H1 (cell line): ENCODE measurements around the gene CTTNBP2. TPM values are rescaled to one million over a fixed set of nuclear protein-coding genes. Genes with fewer than 3 reads are reported as not detected.

Experiments
- CTCF ChIA-PET: fragments of 300-600 bp; sonication (Branson Sonifier 250); formaldehyde crosslinking; loops from one replicate; lab custom pipeline; 2021; ENCODE audit not compliant: partially characterized antibody; lab: Charles Lee
- POLR2A ChIA-PET: fragments of 300-600 bp; sonication (Branson Sonifier 250); formaldehyde crosslinking; loops from one replicate; lab custom pipeline; 2021; ENCODE audit warnings: inconsistent platforms; ENCODE audit not compliant: partially characterized antibody; lab: Charles Lee
- DNase-seq, 2 experiments: peaks; one replicate each; pipeline versions ENCODE4 v3.0.0 to v3.0.0-alpha.2; 2010 to 2022; ENCODE audit warnings: low spot score in 2 of 2, low read depth in 1 of 2, mixed read lengths in 1 of 2
- FAIRE-seq: peaks from 2 replicates; lab custom pipeline; 2011; peaks lifted over from hg19 to GRCh38; lab: Jason Lieb, UNC
- H2AFZ ChIP-seq: 2 replicates; pipeline ENCODE4 v1.8.1; 2012; ENCODE audit warnings: low read length, inconsistent platforms
- H2AK5ac ChIP-seq: 2 replicates; pipeline ENCODE4 v1.6.1; 2013; ENCODE audit warnings: low read depth, low read length
- H2BK120ac ChIP-seq: replicated peaks from 2 replicates; pipeline ENCODE3; 2013; ENCODE audit warnings: low read depth, low read length, inconsistent platforms
- H2BK12ac ChIP-seq: 2 replicates; pipeline ENCODE4 v1.6.1; 2013; ENCODE audit warnings: low read depth, low read length
- H2BK15ac ChIP-seq: 2 replicates; pipeline ENCODE4 v1.6.1; 2013; ENCODE audit warnings: low read length
- H2BK20ac ChIP-seq: 2 replicates; pipeline ENCODE4 v1.6.1; 2013; ENCODE audit warnings: low read length
- H2BK5ac ChIP-seq: 2 replicates; pipeline ENCODE4 v1.6.1; 2013; ENCODE audit warnings: low read depth, low read length
- H3K14ac ChIP-seq: 2 replicates; pipeline ENCODE4 v1.6.1; 2013; ENCODE audit warnings: inconsistent platforms; ENCODE audit not compliant: insufficient read length
- H3K18ac ChIP-seq: 2 replicates; pipeline ENCODE4 v1.6.1; 2013; ENCODE audit warnings: low read length; ENCODE audit errors: extremely low read depth
- H3K23ac ChIP-seq: 2 replicates; pipeline ENCODE4 v1.6.1; 2013; ENCODE audit warnings: inconsistent platforms; ENCODE audit not compliant: insufficient read length
- H3K23me2 ChIP-seq: 2 replicates; pipeline ENCODE4 v1.6.1; 2013; ENCODE audit warnings: low read depth, low read length
- H3K27ac ChIP-seq: 2 replicates; pipeline ENCODE4 v1.6.1; 2011; ENCODE audit warnings: low read depth, low read length, inconsistent platforms
- H3K27me3 ChIP-seq, 4 experiments: replicated peaks in 1 of 4; 1 replicate in 1 of 4; 2 replicates in 3 of 4; pipeline versions ENCODE4 v1.6.1 to v1.8.1; 2011 to 2013; ENCODE audit warnings: low read length in 3 of 4, mild to moderate bottlenecking in 3 of 4, inconsistent platforms in 2 of 4, mixed read lengths in 2 of 4, moderate library complexity in 1 of 4; ENCODE audit not compliant: control insufficient read depth in 3 of 4, insufficient read depth in 3 of 4; ENCODE audit errors: extremely low read depth in 1 of 4
- H3K36me3 ChIP-seq, 4 experiments: 2 replicates each; pipeline versions ENCODE4 v1.6.1 to v1.8.1; 2011 to 2013; ENCODE audit warnings: mild to moderate bottlenecking in 4 of 4, low read length in 3 of 4, moderate library complexity in 2 of 4, control low read depth in 1 of 4, inconsistent platforms in 1 of 4; ENCODE audit not compliant: insufficient read depth in 4 of 4, control insufficient read depth in 2 of 4
- H3K4ac ChIP-seq: replicated peaks from 2 replicates; pipeline ENCODE3; 2013; ENCODE audit warnings: low read length, low read depth, mixed read lengths, inconsistent platforms; ENCODE audit not compliant: insufficient read length
- H3K4me1 ChIP-seq, 4 experiments: replicated peaks in 1 of 4; 1 replicate in 1 of 4; 2 replicates in 3 of 4; pipeline versions ENCODE4 v1.6.1 to v1.8.1; 2011 to 2013; ENCODE audit warnings: low read length in 3 of 4, inconsistent platforms in 2 of 4, mixed read lengths in 1 of 4; ENCODE audit not compliant: insufficient read depth in 4 of 4, control insufficient read depth in 3 of 4
- H3K4me2 ChIP-seq, 2 experiments: 2 replicates each; pipeline versions ENCODE4 v1.6.1 to v1.8.1; 2011 to 2013; ENCODE audit warnings: low read depth in 2 of 2, low read length in 2 of 2, control low read depth in 1 of 2, inconsistent platforms in 1 of 2, mild to moderate bottlenecking in 1 of 2; ENCODE audit not compliant: insufficient read depth in 1 of 2
- H3K4me3 ChIP-seq, 4 experiments: fragments of 200-600, 300-600 bp in 1 of 4; sonication (generic), shearing (Covaris generic), sonication (Bioruptor Twin) in 1 of 4; 2 replicates each; pipeline versions ENCODE4 v1.5.1 to v1.8.1; 2011 to 2016; ENCODE audit warnings: low read length in 4 of 4, low read depth in 3 of 4, control low read depth in 2 of 4, inconsistent platforms in 2 of 4, mild to moderate bottlenecking in 2 of 4, mixed read lengths in 1 of 4, moderate library complexity in 1 of 4; ENCODE audit not compliant: insufficient read depth in 2 of 4; ENCODE audit errors: extremely low read depth in 1 of 4
- H3K56ac ChIP-seq: replicated peaks from 2 replicates; pipeline ENCODE3; 2013; ENCODE audit warnings: low read depth, mild to moderate bottlenecking, mixed read lengths, low read length, inconsistent platforms; ENCODE audit not compliant: insufficient read length
- H3K79me1 ChIP-seq: 2 replicates; pipeline ENCODE4 v1.6.1; 2013; ENCODE audit warnings: low read depth, low read length, control low read depth
- H3K79me2 ChIP-seq, 2 experiments: 2 replicates each; pipeline versions ENCODE4 v1.6.1 to v1.8.1; 2012 to 2013; ENCODE audit warnings: low read length in 2 of 2, mild to moderate bottlenecking in 2 of 2, inconsistent platforms in 1 of 2; ENCODE audit not compliant: insufficient read depth in 2 of 2, control insufficient read depth in 1 of 2
- H3K9ac ChIP-seq, 4 experiments: replicated peaks in 1 of 4; 1 replicate in 1 of 4; 2 replicates in 3 of 4; pipeline versions ENCODE4 v1.6.1 to v1.8.1; 2011 to 2013; ENCODE audit warnings: low read depth in 3 of 4, low read length in 3 of 4, control low read depth in 2 of 4, mild to moderate bottlenecking in 2 of 4, moderate library complexity in 2 of 4, inconsistent platforms in 1 of 4; ENCODE audit errors: extremely low read depth in 1 of 4
- H3K9me3 ChIP-seq, 2 experiments: 2 replicates each; pipeline versions ENCODE4 v1.6.1 to v1.8.1; 2012 to 2013; ENCODE audit warnings: mild to moderate bottlenecking in 2 of 2, moderate library complexity in 2 of 2, control low read depth in 1 of 2, inconsistent platforms in 1 of 2, low read depth in 1 of 2, low read length in 1 of 2, mixed read lengths in 1 of 2; ENCODE audit not compliant: insufficient read depth in 2 of 2
- H4K20me1 ChIP-seq, 2 experiments: replicated peaks in 1 of 2; 2 replicates each; pipeline versions ENCODE3 to v1.8.1; 2011 to 2013; ENCODE audit warnings: inconsistent platforms in 2 of 2, low read length in 2 of 2, mild to moderate bottlenecking in 1 of 2; ENCODE audit not compliant: insufficient read depth in 2 of 2, control insufficient read depth in 1 of 2
- H4K5ac ChIP-seq: 2 replicates; pipeline ENCODE4 v1.6.1; 2013; ENCODE audit warnings: low read length, low read depth, mixed read lengths, inconsistent platforms; ENCODE audit not compliant: insufficient read length
- H4K8ac ChIP-seq: 2 replicates; pipeline ENCODE4 v1.8.0; 2013; ENCODE audit warnings: mild to moderate bottlenecking, moderate library complexity, low read length, inconsistent platforms; ENCODE audit not compliant: insufficient read depth; ENCODE audit errors: extremely low read depth
- H4K91ac ChIP-seq: replicated peaks from 2 replicates; pipeline ENCODE3; 2013; ENCODE audit warnings: low read length, mixed read lengths, inconsistent platforms; ENCODE audit not compliant: insufficient read length
- ATF2 ChIP-seq: IDR thresholded peaks from 2 replicates; pipeline ENCODE4 v1.6.1; 2012; ENCODE audit warnings: low read length, inconsistent platforms
- BACH1 ChIP-seq: IDR thresholded peaks from 2 replicates; pipeline ENCODE4 v1.6.1; 2012; ENCODE audit warnings: low read length, improper control_type of control experiment
- CBX8 ChIP-seq: fragments of 300-800, 300-1000 bp; sonication (generic); IDR thresholded peaks from 2 replicates; pipeline ENCODE4 v1.7.1; 2016; ENCODE audit warnings: low read depth, low read length, borderline replicate concordance
- CHD2 ChIP-seq: IDR thresholded peaks from 2 replicates; pipeline ENCODE4 v1.6.1; 2012; ENCODE audit warnings: low read length, improper control_type of control experiment
- E2F6 ChIP-seq: IDR thresholded peaks from 2 replicates; pipeline ENCODE4 v1.6.1; 2012; ENCODE audit warnings: inconsistent platforms
- EZH2 ChIP-seq: fragments of 200-600 bp; sonication (generic); IDR thresholded peaks from 2 replicates; pipeline ENCODE4 v1.7.1; 2012; ENCODE audit warnings: low read depth, mild to moderate bottlenecking, moderate library complexity, low read length, inconsistent platforms; ENCODE audit not compliant: severe bottlenecking
- KDM5A ChIP-seq: fragments of 200-600 bp; IDR thresholded peaks from 2 replicates; pipeline ENCODE4 v1.7.1; 2012; ENCODE audit warnings: mild to moderate bottlenecking, low read length, inconsistent platforms, mixed read lengths
- MAFK ChIP-seq: IDR thresholded peaks from 2 replicates; pipeline ENCODE4 v1.6.1; 2012; ENCODE audit warnings: low read depth, mild to moderate bottlenecking, improper control_type of control experiment, low read length
- SIX5 ChIP-seq: IDR thresholded peaks from 2 replicates; pipeline ENCODE4 v1.6.1; 2011; ENCODE audit warnings: mild to moderate bottlenecking, low read depth, low read length
- SP4 ChIP-seq: IDR thresholded peaks from 2 replicates; pipeline ENCODE4 v1.6.1; 2012; ENCODE audit warnings: low read length, inconsistent platforms
- SUZ12 ChIP-seq: fragments of 200-600 bp; sonication (generic); IDR thresholded peaks from 2 replicates; pipeline ENCODE4 v1.6.1; 2012; ENCODE audit warnings: mild to moderate bottlenecking, inconsistent platforms, low read length, moderate library complexity, mixed read lengths
- TEAD4 ChIP-seq: IDR thresholded peaks from 2 replicates; pipeline ENCODE4 v1.6.1; 2012; ENCODE audit warnings: low read depth, low read length, inconsistent platforms, mixed read lengths
- YY1 ChIP-seq: IDR thresholded peaks from 2 replicates; pipeline ENCODE4 v1.6.1; 2011; ENCODE audit warnings: low read depth, mild to moderate bottlenecking, low read length
- WGBS, 2 experiments: shearing (Covaris generic) in 1 of 2; methylation state at CpG; one replicate each; pipeline versions ENCODE4 v1.1.6 to v1.1.7; 2013 to 2015; ENCODE audit warnings: low lambda C conversion rate in 2 of 2, mixed read lengths in 2 of 2, inconsistent platforms in 1 of 2, low coverage in 1 of 2, missing lambda C conversion rate in 1 of 2; ENCODE audit not compliant: insufficient replicate concordance in 2 of 2, insufficient coverage in 1 of 2, insufficient read length in 1 of 2; ENCODE audit errors: extremely low coverage in 1 of 2, missing lambda C conversion rate in 1 of 2; 5-methylcytosine and 5-hydroxymethylcytosine counted together
- polyA plus RNA-seq, 7 experiments: library from polyadenylated mRNA; depleted of rRNA in 3 of 7; stranded (reverse) in 5 of 7; unstranded in 2 of 7; fragments of >200 nt in 5 of 7; fragments of 200-250 nt in 2 of 7; gene quantifications; 1 replicate in 5 of 7; 2 replicates in 1 of 7; 4 replicates in 1 of 7; pipeline versions ENCODE4 v1.2.1 to v1.2.3, GENCODE V29; 2011 to 2013; ENCODE audit warnings: missing spikeins in 2 of 7, mixed read lengths in 2 of 7
- total RNA-seq: library from RNA; stranded (reverse); fragmentation: NEBNext Ultra II Directional; extraction: Animal tissue kit (Norgen Biotek cat#: 25700); gene quantifications from 2 replicates; pipeline ENCODE4 v1.2.1, GENCODE V29; 2021

Gene CTTNBP2
- total and polyA plus RNA-seq, 2 of the 8 experiments (the other 6 are each of a cell fraction or from before 2014, with no cell fraction given), result 15.3 to 35.1 TPM

- H3K79me2 ChIP-seq, result no peaks in the 10 kb centered on the region
- peaks cover 0 to 37% (median 13%) of the 10 kb centered on the region in 4 experiments; a peak in 5 of 8 replicates for H3K36me3 ChIP-seq
- H3K79me1 ChIP-seq, result no peaks in the 10 kb centered on the region; the same call in 1 of the 2 replicates
- H3K27ac ChIP-seq, result no peak overlapping the region
- H2BK5ac ChIP-seq, result no peak overlapping the region
- DNase-seq (no peak), FAIRE-seq (no peak)
- no peak overlapping the region for H2BK15ac ChIP-seq
- no peaks in the 10 kb centered on the region; the same call in 1 of the 2 replicates for H3K23me2 ChIP-seq
- H2BK120ac ChIP-seq, result no peak overlapping the region
- H3K23ac ChIP-seq, result no peak overlapping the region
- H3K4me1 ChIP-seq, result no peaks in the 10 kb centered on the region
- H4K20me1 ChIP-seq, result no peaks in the 10 kb centered on the region
- no peak overlapping the region for H2AFZ ChIP-seq
- no peak overlapping the region for H3K4ac ChIP-seq
- no peak overlapping the region for H4K8ac ChIP-seq
- ChIA-PET POLR2A (no interaction called here), CTCF (interaction anchor here (1.0 to 2.4 kb wide), 4 partner anchors 9 to 20 kb away, joined by 3 to 11 read pairs (median 6); no protein-coding TSS in a partner anchor)
- H3K14ac ChIP-seq, result no peak overlapping the region
- no peak overlapping the region for H3K18ac ChIP-seq
- H4K5ac ChIP-seq, result no peak overlapping the region
- no peak overlapping the region for H2BK20ac ChIP-seq
- WGBS, 2 experiments, result 100% methylated on average over 2 of the region's 2 CpGs; no CpG with 5 or more reads in 1 of the 2 experiments
- H4K91ac ChIP-seq, result no peak overlapping the region
- H2BK12ac ChIP-seq, result no peak overlapping the region
- H2AK5ac ChIP-seq, result no peak overlapping the region
- no peak overlapping the region for H3K56ac ChIP-seq
- no peak overlapping the region for H3K4me2 ChIP-seq
- H3K9ac ChIP-seq, result no peak overlapping the region
- H3K4me3 ChIP-seq, result no peak overlapping the region
- no peaks in the 10 kb centered on the region for H3K9me3 ChIP-seq
- no peaks in the 10 kb centered on the region for H3K27me3 ChIP-seq
- TF ChIP-seq ATF2 (no peak), SIX5 (no peak), BACH1 (no peak), CBX8 (no peak), KDM5A (no peak), YY1 (no peak), SUZ12 (no peak), CHD2 (no peak), SP4 (no peak), EZH2 (no peak), TEAD4 (no peak), MAFK (no peak), E2F6 (no peak)
These were observed 100.8 kb downstream of the CTTNBP2 start for GRCh38 chr7:117772421-117772820.
